ENCODE data around the gene FAM98C.

FAM98C gene

DNA sequence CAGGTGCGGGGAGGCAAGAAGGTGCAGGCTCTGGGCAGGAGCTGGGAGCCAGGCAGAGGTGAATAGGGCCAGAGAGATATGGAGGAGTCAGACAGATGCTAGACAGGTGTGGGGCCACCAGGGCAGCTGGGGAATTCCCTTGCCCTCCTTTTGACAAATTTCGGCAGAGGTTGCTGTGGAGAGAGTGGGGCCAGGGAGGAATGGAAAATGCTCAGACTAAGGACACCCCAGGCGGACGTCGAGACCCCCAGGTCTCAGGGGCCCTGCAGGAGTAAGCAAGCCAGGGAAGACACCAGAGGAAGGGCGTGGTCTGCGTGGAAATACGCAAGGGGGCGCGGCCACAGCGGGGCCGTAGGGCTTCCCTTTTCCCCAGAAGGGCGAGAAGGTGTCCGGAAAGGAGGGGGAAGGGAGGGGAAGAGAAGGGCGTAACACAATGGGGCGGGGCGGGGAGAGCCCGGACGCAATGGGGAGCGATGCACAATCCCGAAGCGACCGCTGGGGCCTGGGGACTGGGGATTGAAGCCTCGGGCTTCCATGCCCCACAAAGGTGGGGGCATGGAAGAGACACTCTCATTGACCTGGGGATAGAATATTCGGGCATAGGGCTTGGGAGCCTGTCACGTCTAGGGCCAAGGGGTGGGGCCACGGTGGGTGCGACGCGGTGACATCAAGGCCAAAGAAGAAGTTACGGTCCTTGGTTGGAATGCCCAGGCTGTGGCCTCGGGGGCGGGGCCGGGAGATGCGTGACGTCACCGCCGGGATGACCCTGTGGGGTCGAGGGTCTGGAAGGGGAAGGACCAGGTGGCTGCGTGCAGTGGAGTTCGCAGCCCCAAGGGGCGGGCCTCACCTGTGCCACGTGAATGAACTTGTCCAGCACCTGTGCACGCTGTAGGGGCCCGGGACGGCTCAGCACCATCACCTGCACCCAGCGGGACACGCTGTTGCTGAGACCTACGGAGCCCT, 14.9 kb downstream of the FAM98C start:
- no peaks in the 10 kb centered on the region for H3K79me2 ChIP-seq (ENCODE audit: control insufficient read depth, insufficient read depth, low read length, poor library complexity)
- peak overlapping the region; percentile 24 for H2AFZ ChIP-seq (ENCODE audit: insufficient read depth, low read length, poor library complexity)
- no peak overlapping the region for H4K91ac ChIP-seq (ENCODE audit: low read depth, low read length)
- H2BK120ac ChIP-seq (ENCODE audit: insufficient read depth, low read length, poor library complexity), result no peak overlapping the region
- no peak overlapping the region for H2AK5ac ChIP-seq (ENCODE audit: low read length)
- peak in 1 of 2 donors; percentile 53 for DNase-seq
- no peak overlapping the region for H3K9ac ChIP-seq (ENCODE audit: low read length)
- H3K18ac ChIP-seq (ENCODE audit: low read length), result no peak overlapping the region
- H3K4me2 ChIP-seq (ENCODE audit: low read length), result peak overlapping the region; percentile 48
- H3K4ac ChIP-seq (ENCODE audit: low read depth, low read length), result no peak overlapping the region
- no CpG with 5 or more reads among the region's 49 CpGs for WGBS (ENCODE audit: extremely low coverage, insufficient coverage, insufficient read length)
- H3K9me3 ChIP-seq (ENCODE audit: insufficient read depth, low read depth, low read length), result peaks cover 8% of the 10 kb centered on the region
- H2BK12ac ChIP-seq (ENCODE audit: low read length), result no peak overlapping the region
- no peak overlapping the region for H3K23ac ChIP-seq (ENCODE audit: low read length)
- H3K14ac ChIP-seq (ENCODE audit: low read length), result no peak overlapping the region
- H3K4me3 ChIP-seq (ENCODE audit: low read depth, low read length), result peak overlapping the region; percentile 21
- H3K4me1 ChIP-seq (ENCODE audit: control insufficient read depth in 1 of 2, insufficient read depth in 2 of 2, low read length in 2 of 2), result peaks cover 0 to 11% of the 10 kb centered on the region in 2 experiments
- H4K8ac ChIP-seq (ENCODE audit: low read depth, low read length), result no peak overlapping the region
- no peaks in the 10 kb centered on the region for H3K79me1 ChIP-seq (ENCODE audit: low read length)
- no peaks in the 10 kb centered on the region for H3K27me3 ChIP-seq (ENCODE audit: insufficient read depth, low read length)
- H3K36me3 ChIP-seq (ENCODE audit: control insufficient read depth in 1 of 2, insufficient read depth in 2 of 2, low read length in 2 of 2), result no peaks in the 10 kb centered on the region
- no peak overlapping the region for H4K12ac ChIP-seq (ENCODE audit: low read depth, low read length)
- no peak overlapping the region for H2BK5ac ChIP-seq (ENCODE audit: low read depth, low read length, poor library complexity)
- H3K27ac ChIP-seq (ENCODE audit: low read depth, low read length), result no peak overlapping the region

DNA sequence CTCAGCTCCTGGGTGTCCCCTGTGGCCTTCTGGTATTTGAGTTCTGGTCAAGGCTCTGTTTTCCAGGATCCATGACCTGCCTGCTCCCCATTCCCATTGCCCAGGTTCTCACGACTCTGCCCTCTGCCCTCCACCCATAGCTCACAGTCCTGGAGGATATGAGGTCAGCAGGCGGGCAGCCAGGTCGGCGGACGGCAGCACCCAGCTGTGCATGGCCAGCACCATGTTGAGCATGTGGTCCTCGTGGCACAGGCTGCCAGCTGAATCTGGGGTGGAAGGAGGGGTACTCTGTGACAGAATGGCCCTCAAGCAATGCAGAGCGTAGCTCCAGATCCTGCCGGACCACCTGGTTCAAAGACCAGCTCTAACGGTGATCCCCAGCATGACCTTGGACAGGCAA, 18.0 kb downstream of the FAM98C start:
- Histone ChIP-seq H4K91ac (ENCODE audit: low read depth, low read length) (no peak overlapping the region), H3K4me2 (ENCODE audit: low read length) (no peak overlapping the region), H3K23ac (ENCODE audit: low read length) (no peak overlapping the region), H2AK5ac (ENCODE audit: low read length) (no peak overlapping the region), H3K27ac (ENCODE audit: low read depth, low read length) (no peak overlapping the region), H3K79me2 (ENCODE audit: control insufficient read depth, insufficient read depth, low read length, poor library complexity) (no peaks in the 10 kb centered on the region), H3K4me3 (ENCODE audit: low read depth, low read length) (no peak overlapping the region), H2BK5ac (ENCODE audit: low read depth, low read length, poor library complexity) (no peak overlapping the region), H3K18ac (ENCODE audit: low read length) (no peak overlapping the region), H3K79me1 (ENCODE audit: low read length) (no peaks in the 10 kb centered on the region), H2AFZ (ENCODE audit: insufficient read depth, low read length, poor library complexity) (no peak overlapping the region), H3K4ac (ENCODE audit: low read depth, low read length) (no peak overlapping the region), H3K9ac (ENCODE audit: low read length) (no peak overlapping the region), H3K9me3 (ENCODE audit: insufficient read depth, low read depth, low read length) (peaks cover 6% of the 10 kb centered on the region), H2BK12ac (ENCODE audit: low read length) (no peak overlapping the region), H2BK120ac (ENCODE audit: insufficient read depth, low read length, poor library complexity) (no peak overlapping the region), H3K36me3 (ENCODE audit: control insufficient read depth in 1 of 2, insufficient read depth in 2 of 2, low read length in 2 of 2) (no peaks in the 10 kb centered on the region), H3K14ac (ENCODE audit: low read length) (no peak overlapping the region), H4K8ac (ENCODE audit: low read depth, low read length) (no peak overlapping the region), H3K27me3 (ENCODE audit: insufficient read depth, low read length) (no peaks in the 10 kb centered on the region), H4K12ac (ENCODE audit: low read depth, low read length) (no peak overlapping the region), H3K4me1 (ENCODE audit: control insufficient read depth in 1 of 2, insufficient read depth in 2 of 2, low read length in 2 of 2) (peaks cover 5 to 12% of the 10 kb centered on the region in 2 experiments)
- DNase-seq, result no peak
- no CpG with 5 or more reads among the region's 9 CpGs for WGBS (ENCODE audit: extremely low coverage, insufficient coverage, insufficient read length)

DNA sequence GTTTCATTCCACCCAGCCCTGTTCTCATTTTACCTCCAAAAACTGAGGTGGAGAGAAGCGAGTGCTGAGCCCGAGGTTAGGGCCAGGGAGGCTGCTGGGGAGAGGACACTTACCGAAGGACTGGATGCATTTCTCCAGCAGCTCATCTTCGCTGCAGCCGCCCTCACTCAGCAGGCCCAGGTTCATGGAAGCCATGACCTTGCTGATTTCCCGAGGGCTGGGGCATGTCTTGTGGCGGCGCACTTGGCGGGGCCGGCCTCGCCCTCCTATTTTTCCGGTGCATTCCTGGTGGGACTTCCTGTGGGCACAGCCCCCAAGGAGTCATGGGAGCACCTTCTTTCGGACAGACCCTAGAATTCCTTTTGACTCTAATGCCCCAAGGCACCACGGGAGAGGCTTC, 19.0 kb downstream of the FAM98C start:
- Histone ChIP-seq H4K8ac (ENCODE audit: low read depth, low read length) (no peak overlapping the region), H3K4me1 (ENCODE audit: control insufficient read depth in 1 of 2, insufficient read depth in 2 of 2, low read length in 2 of 2) (peaks cover 5 to 12% of the 10 kb centered on the region in 2 experiments), H4K12ac (ENCODE audit: low read depth, low read length) (no peak overlapping the region), H3K4ac (ENCODE audit: low read depth, low read length) (no peak overlapping the region), H2BK12ac (ENCODE audit: low read length) (no peak overlapping the region), H2BK5ac (ENCODE audit: low read depth, low read length, poor library complexity) (no peak overlapping the region), H3K27ac (ENCODE audit: low read depth, low read length) (no peak overlapping the region), H3K4me2 (ENCODE audit: low read length) (no peak overlapping the region), H3K14ac (ENCODE audit: low read length) (no peak overlapping the region), H3K27me3 (ENCODE audit: insufficient read depth, low read length) (no peaks in the 10 kb centered on the region), H2AFZ (ENCODE audit: insufficient read depth, low read length, poor library complexity) (no peak overlapping the region), H2AK5ac (ENCODE audit: low read length) (no peak overlapping the region), H3K23ac (ENCODE audit: low read length) (no peak overlapping the region), H3K9ac (ENCODE audit: low read length) (no peak overlapping the region), H2BK120ac (ENCODE audit: insufficient read depth, low read length, poor library complexity) (no peak overlapping the region), H3K36me3 (ENCODE audit: control insufficient read depth in 1 of 2, insufficient read depth in 2 of 2, low read length in 2 of 2) (no peaks in the 10 kb centered on the region), H4K91ac (ENCODE audit: low read depth, low read length) (no peak overlapping the region), H3K9me3 (ENCODE audit: insufficient read depth, low read depth, low read length) (peaks cover 6% of the 10 kb centered on the region), H3K79me1 (ENCODE audit: low read length) (no peaks in the 10 kb centered on the region), H3K79me2 (ENCODE audit: control insufficient read depth, insufficient read depth, low read length, poor library complexity) (no peaks in the 10 kb centered on the region), H3K4me3 (ENCODE audit: low read depth, low read length) (no peak overlapping the region), H3K18ac (ENCODE audit: low read length) (no peak overlapping the region)
- DNase-seq, result no peak
- WGBS (ENCODE audit: extremely low coverage, insufficient coverage, insufficient read length), result no CpG with 5 or more reads among the region's 14 CpGs

DNA sequence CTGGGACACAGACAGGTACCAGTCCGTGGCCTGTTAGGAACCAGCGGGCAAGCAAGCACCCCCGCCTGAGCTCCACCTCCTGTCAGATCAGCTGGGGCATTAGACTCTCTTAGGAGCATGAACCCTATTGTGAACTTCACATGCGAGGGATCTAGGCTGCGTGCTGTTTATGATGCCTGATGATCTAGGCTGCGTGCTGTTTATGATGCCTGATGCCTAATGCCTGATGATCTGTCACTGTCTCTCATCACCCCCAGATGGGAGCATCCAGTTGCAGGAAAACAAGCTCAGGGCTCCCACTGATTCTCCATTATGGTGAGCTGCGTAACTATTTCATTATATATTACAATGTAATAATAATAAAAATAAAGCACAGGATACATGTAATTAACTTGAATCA, 19.5 kb downstream of the FAM98C start:
- H3K27me3 ChIP-seq (ENCODE audit: insufficient read depth, low read length), result no peaks in the 10 kb centered on the region
- no peak overlapping the region for H2AFZ ChIP-seq (ENCODE audit: insufficient read depth, low read length, poor library complexity)
- H2BK12ac ChIP-seq (ENCODE audit: low read length), result no peak overlapping the region
- H3K9me3 ChIP-seq (ENCODE audit: insufficient read depth, low read depth, low read length), result peaks cover 6% of the 10 kb centered on the region
- H3K23ac ChIP-seq (ENCODE audit: low read length), result no peak overlapping the region
- no peak overlapping the region for H4K91ac ChIP-seq (ENCODE audit: low read depth, low read length)
- no peak overlapping the region for H3K18ac ChIP-seq (ENCODE audit: low read length)
- H3K36me3 ChIP-seq (ENCODE audit: control insufficient read depth in 1 of 2, insufficient read depth in 2 of 2, low read length in 2 of 2), result no peaks in the 10 kb centered on the region
- no peak overlapping the region for H2AK5ac ChIP-seq (ENCODE audit: low read length)
- DNase-seq, result no peak
- H4K12ac ChIP-seq (ENCODE audit: low read depth, low read length), result no peak overlapping the region
- H4K8ac ChIP-seq (ENCODE audit: low read depth, low read length), result no peak overlapping the region
- no CpG with 5 or more reads among the region's 7 CpGs for WGBS (ENCODE audit: extremely low coverage, insufficient coverage, insufficient read length)
- no peak overlapping the region for H3K4me3 ChIP-seq (ENCODE audit: low read depth, low read length)
- no peak overlapping the region for H2BK120ac ChIP-seq (ENCODE audit: insufficient read depth, low read length, poor library complexity)
- no peaks in the 10 kb centered on the region for H3K79me1 ChIP-seq (ENCODE audit: low read length)
- no peaks in the 10 kb centered on the region for H3K79me2 ChIP-seq (ENCODE audit: control insufficient read depth, insufficient read depth, low read length, poor library complexity)
- no peak overlapping the region for H3K4me2 ChIP-seq (ENCODE audit: low read length)
- H3K4me1 ChIP-seq (ENCODE audit: control insufficient read depth in 1 of 2, insufficient read depth in 2 of 2, low read length in 2 of 2), result peaks cover 5 to 12% of the 10 kb centered on the region in 2 experiments
- no peak overlapping the region for H2BK5ac ChIP-seq (ENCODE audit: low read depth, low read length, poor library complexity)
- no peak overlapping the region for H3K27ac ChIP-seq (ENCODE audit: low read depth, low read length)
- no peak overlapping the region for H3K4ac ChIP-seq (ENCODE audit: low read depth, low read length)
- no peak overlapping the region for H3K14ac ChIP-seq (ENCODE audit: low read length)
- H3K9ac ChIP-seq (ENCODE audit: low read length), result no peak overlapping the region

All from trophoblast cell (in vitro differentiated cells and primary cell).